ENCODE results near the gene ITGA2.

Gene ITGA2

GRCh38 chr5:53030893-53031292, 41.7 kb downstream of the ITGA2 start:
- H3K27ac ChIP-seq (ENCODE audit: low read depth, low read length) = no peak overlapping the region

GRCh38 chr5:53031695-53032096, 42.5 kb downstream of the ITGA2 start:
- Histone ChIP-seq H3K9me3 (ENCODE audit: control insufficient read depth in 1 of 2, low read length in 2 of 2) (no peaks in the 10 kb centered on the region), H3K4me3 (ENCODE audit: low read depth in 1 of 2, low read length in 2 of 2) (no peak overlapping the region), H3K27ac (ENCODE audit: low read depth, low read length) (no peak overlapping the region), H3K27me3 (ENCODE audit: control insufficient read depth in 1 of 2, insufficient read depth in 2 of 2, low read length in 2 of 2) (no peaks in the 10 kb centered on the region), H3K36me3 (ENCODE audit: control insufficient read depth in 1 of 2, insufficient read depth in 2 of 2, low read length in 2 of 2) (no peaks in the 10 kb centered on the region), H3K9ac (ENCODE audit: low read depth in 1 of 2, low read length in 2 of 2) (no peak overlapping the region), H3K4me1 (ENCODE audit: control insufficient read depth in 1 of 2, insufficient read depth in 2 of 2, low read length in 2 of 2) (peaks cover 20 to 27% of the 10 kb centered on the region in 2 donors)

More at GRCh38 chr5:53030893-53031292, 41.7 kb downstream of the ITGA2 start:
- Histone ChIP-seq H3K4me1 (ENCODE audit: control insufficient read depth in 1 of 2, insufficient read depth in 2 of 2, low read length in 2 of 2) (peaks cover 20 to 27% of the 10 kb centered on the region in 2 donors), H3K36me3 (ENCODE audit: control insufficient read depth in 1 of 2, insufficient read depth in 2 of 2, low read length in 2 of 2) (no peaks in the 10 kb centered on the region), H3K4me3 (ENCODE audit: low read depth in 1 of 2, low read length in 2 of 2) (peak overlapping the region in 1 of 2 donors; percentile 13), H3K9ac (ENCODE audit: low read depth in 1 of 2, low read length in 2 of 2) (no peak overlapping the region), H3K27me3 (ENCODE audit: control insufficient read depth in 1 of 2, insufficient read depth in 2 of 2, low read length in 2 of 2) (no peaks in the 10 kb centered on the region), H3K9me3 (ENCODE audit: control insufficient read depth in 1 of 2, low read length in 2 of 2) (no peaks in the 10 kb centered on the region)

GRCh38 chr5:53032188-53032587, 43.0 kb downstream of the ITGA2 start:
- no peaks in the 10 kb centered on the region for H3K36me3 ChIP-seq (ENCODE audit: control insufficient read depth in 1 of 2, insufficient read depth in 2 of 2, low read length in 2 of 2)
- no peak overlapping the region for H3K4me3 ChIP-seq (ENCODE audit: low read depth in 1 of 2, low read length in 2 of 2)
- H3K9me3 ChIP-seq (ENCODE audit: control insufficient read depth in 1 of 2, low read length in 2 of 2) = no peaks in the 10 kb centered on the region
- no peaks in the 10 kb centered on the region for H3K27me3 ChIP-seq (ENCODE audit: control insufficient read depth in 1 of 2, insufficient read depth in 2 of 2, low read length in 2 of 2)
- H3K4me1 ChIP-seq (ENCODE audit: control insufficient read depth in 1 of 2, insufficient read depth in 2 of 2, low read length in 2 of 2) = peaks cover 25 to 29% of the 10 kb centered on the region in 2 donors
- H3K27ac ChIP-seq (ENCODE audit: low read depth, low read length) = no peak overlapping the region
- H3K9ac ChIP-seq (ENCODE audit: low read depth in 1 of 2, low read length in 2 of 2) = no peak overlapping the region

GRCh38 chr5:53034832-53035231, 45.7 kb downstream of the ITGA2 start:
- no peak overlapping the region for H3K9ac ChIP-seq (ENCODE audit: low read depth in 1 of 2, low read length in 2 of 2)
- no peaks in the 10 kb centered on the region for H3K9me3 ChIP-seq (ENCODE audit: control insufficient read depth in 1 of 2, low read length in 2 of 2)
- H3K4me1 ChIP-seq (ENCODE audit: control insufficient read depth in 1 of 2, insufficient read depth in 2 of 2, low read length in 2 of 2) = peaks cover 27 to 32% of the 10 kb centered on the region in 2 donors
- H3K4me3 ChIP-seq (ENCODE audit: low read depth in 1 of 2, low read length in 2 of 2) = no peak overlapping the region
- no peaks in the 10 kb centered on the region for H3K27me3 ChIP-seq (ENCODE audit: control insufficient read depth in 1 of 2, insufficient read depth in 2 of 2, low read length in 2 of 2)
- no peak overlapping the region for H3K27ac ChIP-seq (ENCODE audit: low read depth, low read length)
- no peaks in the 10 kb centered on the region for H3K36me3 ChIP-seq (ENCODE audit: control insufficient read depth in 1 of 2, insufficient read depth in 2 of 2, low read length in 2 of 2)

DNA sequence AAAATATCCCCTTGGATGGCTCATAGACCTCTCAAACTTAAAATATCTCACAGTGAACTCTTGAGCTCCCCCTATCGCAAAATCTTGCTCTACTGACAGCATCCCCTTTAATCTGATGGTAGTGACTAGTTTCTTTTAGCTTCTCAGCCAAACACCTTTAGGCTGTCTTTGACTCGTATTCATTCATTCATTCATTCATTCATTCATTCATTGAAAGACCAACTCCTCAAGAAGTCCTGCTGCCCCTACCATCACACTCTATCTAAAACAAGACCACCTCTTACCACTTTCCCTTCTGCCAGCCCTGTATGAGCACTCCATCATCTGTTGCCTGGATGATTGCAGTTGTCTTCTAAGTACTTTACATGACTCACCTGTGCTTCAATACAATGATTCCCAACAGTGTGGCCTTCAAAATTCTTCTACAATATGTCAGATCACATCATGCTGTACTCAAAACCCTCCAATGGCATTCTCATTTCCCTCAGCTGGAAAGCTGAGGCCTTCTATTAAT, 46.8 kb downstream of the ITGA2 start:
- Histone ChIP-seq H3K36me3 (ENCODE audit: control insufficient read depth in 1 of 2, insufficient read depth in 2 of 2, low read length in 2 of 2) (no peaks in the 10 kb centered on the region), H3K27me3 (ENCODE audit: control insufficient read depth in 1 of 2, insufficient read depth in 2 of 2, low read length in 2 of 2) (no peaks in the 10 kb centered on the region), H3K27ac (ENCODE audit: low read depth, low read length) (no peak overlapping the region), H3K4me3 (ENCODE audit: low read depth in 1 of 2, low read length in 2 of 2) (no peak overlapping the region), H3K4me1 (ENCODE audit: control insufficient read depth in 1 of 2, insufficient read depth in 2 of 2, low read length in 2 of 2) (peaks cover 17 to 22% of the 10 kb centered on the region in 2 donors), H3K9ac (ENCODE audit: low read depth in 1 of 2, low read length in 2 of 2) (no peak overlapping the region), H3K9me3 (ENCODE audit: control insufficient read depth in 1 of 2, low read length in 2 of 2) (no peaks in the 10 kb centered on the region)

DNA sequence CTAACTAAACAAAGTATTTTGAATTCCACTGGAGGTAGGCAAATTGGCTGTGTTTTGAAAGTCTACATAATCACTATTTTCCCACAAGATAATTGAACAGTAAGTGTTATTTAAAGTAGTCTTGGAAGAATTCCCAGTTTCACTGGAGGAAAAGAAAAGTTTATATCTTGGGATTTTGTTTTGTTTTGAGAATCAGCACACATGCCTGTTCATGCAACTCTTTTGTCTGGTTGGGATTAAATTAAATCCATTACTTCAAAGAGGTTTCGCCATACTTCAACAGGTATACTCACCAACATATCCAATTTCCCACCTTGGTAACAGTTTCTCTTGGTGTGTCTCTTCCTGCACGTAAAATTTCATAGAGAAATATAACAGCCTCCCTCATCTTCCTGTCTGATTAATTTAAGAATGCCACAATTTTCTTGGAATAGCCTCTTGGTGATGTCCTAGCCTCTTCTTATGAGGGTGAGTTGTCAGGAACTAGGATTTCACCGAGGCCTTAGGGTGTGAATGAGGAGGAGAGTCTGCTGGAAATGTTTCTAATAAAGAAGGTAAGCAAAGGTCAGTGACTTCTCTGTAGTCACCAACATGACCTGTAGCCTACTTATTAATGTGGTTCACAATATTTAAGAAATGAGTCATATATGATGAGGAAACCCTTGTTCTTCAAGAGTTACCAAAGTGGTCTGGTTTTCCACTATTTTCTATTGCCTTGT, 48.1 kb downstream of the ITGA2 start:
- Histone ChIP-seq H3K27ac (ENCODE audit: low read depth, low read length) (no peak overlapping the region), H3K36me3 (ENCODE audit: control insufficient read depth in 1 of 2, insufficient read depth in 2 of 2, low read length in 2 of 2) (no peaks in the 10 kb centered on the region), H3K9me3 (ENCODE audit: control insufficient read depth in 1 of 2, low read length in 2 of 2) (no peaks in the 10 kb centered on the region), H3K4me3 (ENCODE audit: low read depth in 1 of 2, low read length in 2 of 2) (no peak overlapping the region), H3K9ac (ENCODE audit: low read depth in 1 of 2, low read length in 2 of 2) (no peak overlapping the region), H3K4me1 (ENCODE audit: control insufficient read depth in 1 of 2, insufficient read depth in 2 of 2, low read length in 2 of 2) (peaks cover 7 to 15% of the 10 kb centered on the region in 2 donors), H3K27me3 (ENCODE audit: control insufficient read depth in 1 of 2, insufficient read depth in 2 of 2, low read length in 2 of 2) (no peaks in the 10 kb centered on the region)

DNA sequence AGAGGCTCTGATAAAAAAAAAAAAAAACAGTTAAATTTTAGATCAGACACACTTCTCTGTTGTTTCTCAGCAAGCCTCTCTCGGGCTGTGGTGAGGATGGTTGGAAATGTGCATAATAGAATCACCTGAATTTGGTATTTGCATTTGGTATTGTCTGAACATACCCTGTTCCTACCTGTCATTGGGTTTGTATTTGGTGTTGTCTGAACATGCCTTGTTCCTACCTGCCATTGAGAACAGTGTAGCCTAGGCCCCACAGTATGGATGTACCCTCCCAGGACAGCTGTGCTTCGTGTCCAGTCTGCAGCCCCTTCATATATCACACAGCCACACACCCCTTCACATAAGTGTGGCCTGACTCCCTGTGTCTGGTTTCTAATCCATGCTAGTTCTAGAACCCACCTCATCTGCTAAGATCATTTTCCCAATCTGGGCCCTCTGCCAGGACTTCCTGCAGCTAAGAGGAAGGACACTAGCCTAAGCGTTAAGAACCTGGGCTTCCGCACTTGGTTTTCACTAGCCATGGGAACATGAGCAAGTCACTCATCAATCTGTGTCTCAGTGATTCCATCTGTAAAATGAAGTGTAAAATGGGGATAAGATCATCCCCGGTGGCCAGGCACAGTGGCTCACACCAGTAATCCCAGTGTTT, 49.2 kb downstream of the ITGA2 start:
- H3K9me3 ChIP-seq (ENCODE audit: control insufficient read depth in 1 of 2, low read length in 2 of 2) = no peaks in the 10 kb centered on the region
- H3K27ac ChIP-seq (ENCODE audit: low read depth, low read length) = no peak overlapping the region
- no peak overlapping the region for H3K9ac ChIP-seq (ENCODE audit: low read depth in 1 of 2, low read length in 2 of 2)
- H3K36me3 ChIP-seq (ENCODE audit: control insufficient read depth in 1 of 2, insufficient read depth in 2 of 2, low read length in 2 of 2) = no peaks in the 10 kb centered on the region
- H3K27me3 ChIP-seq (ENCODE audit: control insufficient read depth in 1 of 2, insufficient read depth in 2 of 2, low read length in 2 of 2) = no peaks in the 10 kb centered on the region
- H3K4me1 ChIP-seq (ENCODE audit: control insufficient read depth in 1 of 2, insufficient read depth in 2 of 2, low read length in 2 of 2) = peaks cover 7 to 15% of the 10 kb centered on the region in 2 donors
- no peak overlapping the region for H3K4me3 ChIP-seq (ENCODE audit: low read depth in 1 of 2, low read length in 2 of 2)

- H3K27me3 ChIP-seq (ENCODE audit: control insufficient read depth in 1 of 2, insufficient read depth in 2 of 2, low read length in 2 of 2) = no peaks in the 10 kb centered on the region
- no peaks in the 10 kb centered on the region for H3K36me3 ChIP-seq (ENCODE audit: control insufficient read depth in 1 of 2, insufficient read depth in 2 of 2, low read length in 2 of 2)
- no peak overlapping the region for H3K9ac ChIP-seq (ENCODE audit: low read depth in 1 of 2, low read length in 2 of 2)
- H3K4me1 ChIP-seq (ENCODE audit: control insufficient read depth in 1 of 2, insufficient read depth in 2 of 2, low read length in 2 of 2) = peaks cover 7 to 15% of the 10 kb centered on the region in 2 donors
- no peaks in the 10 kb centered on the region for H3K9me3 ChIP-seq (ENCODE audit: control insufficient read depth in 1 of 2, low read length in 2 of 2)
- H3K4me3 ChIP-seq (ENCODE audit: low read depth in 1 of 2, low read length in 2 of 2) = no peak overlapping the region
- no peak overlapping the region for H3K27ac ChIP-seq (ENCODE audit: low read depth, low read length)
Observed at GRCh38 chr5:53039855-53040254, 50.7 kb downstream of the ITGA2 start.

DNA sequence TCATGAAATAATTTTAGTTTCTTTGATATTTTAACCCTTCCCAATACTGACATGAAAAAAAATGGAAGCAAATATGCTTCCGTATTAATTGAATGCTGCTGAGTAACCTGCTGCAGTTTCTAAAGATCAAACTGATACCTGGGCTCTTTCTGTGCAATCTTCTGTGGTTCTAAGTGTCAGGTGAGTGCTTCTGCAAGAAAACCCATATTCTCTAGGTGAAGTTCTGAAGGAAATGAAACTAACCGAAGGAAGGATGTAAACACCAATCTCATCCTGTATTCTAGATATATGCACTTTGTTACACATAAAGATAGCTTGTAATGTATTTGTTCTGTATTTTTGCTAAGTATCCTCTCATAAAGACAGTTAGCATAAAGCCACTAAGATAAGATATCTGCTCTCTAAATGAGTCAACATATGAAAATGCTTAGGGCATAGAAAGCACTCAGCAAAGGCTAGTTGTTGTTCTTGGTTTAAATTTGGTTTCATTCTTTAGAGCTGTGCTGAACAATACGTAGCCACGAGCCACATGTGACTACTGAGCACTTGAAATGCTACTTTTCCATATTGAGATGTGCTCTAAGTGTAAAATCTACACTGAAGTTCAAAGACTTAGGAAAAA, 52.0 kb downstream of the ITGA2 start:
- Histone ChIP-seq H3K9ac (ENCODE audit: low read depth in 1 of 2, low read length in 2 of 2) (no peak overlapping the region), H3K36me3 (ENCODE audit: control insufficient read depth in 1 of 2, insufficient read depth in 2 of 2, low read length in 2 of 2) (no peaks in the 10 kb centered on the region), H3K27ac (ENCODE audit: low read depth, low read length) (no peak overlapping the region)

GRCh38 chr5:53041740-53042139, 52.6 kb downstream of the ITGA2 start:
- no peaks in the 10 kb centered on the region for H3K9me3 ChIP-seq (ENCODE audit: control insufficient read depth in 1 of 2, low read length in 2 of 2)
- no peak overlapping the region for H3K27ac ChIP-seq (ENCODE audit: low read depth, low read length)
- no peak overlapping the region for H3K4me3 ChIP-seq (ENCODE audit: low read depth in 1 of 2, low read length in 2 of 2)
- no peaks in the 10 kb centered on the region for H3K36me3 ChIP-seq (ENCODE audit: control insufficient read depth in 1 of 2, insufficient read depth in 2 of 2, low read length in 2 of 2)
- peaks cover 7 to 15% of the 10 kb centered on the region in 2 donors for H3K4me1 ChIP-seq (ENCODE audit: control insufficient read depth in 1 of 2, insufficient read depth in 2 of 2, low read length in 2 of 2)
- H3K27me3 ChIP-seq (ENCODE audit: control insufficient read depth in 1 of 2, insufficient read depth in 2 of 2, low read length in 2 of 2) = no peaks in the 10 kb centered on the region
- no peak overlapping the region for H3K9ac ChIP-seq (ENCODE audit: low read depth in 1 of 2, low read length in 2 of 2)

More for the DNA sequence above, 52.0 kb downstream of the ITGA2 start:
- no peaks in the 10 kb centered on the region for H3K27me3 ChIP-seq (ENCODE audit: control insufficient read depth in 1 of 2, insufficient read depth in 2 of 2, low read length in 2 of 2)
- peaks cover 7 to 15% of the 10 kb centered on the region in 2 donors for H3K4me1 ChIP-seq (ENCODE audit: control insufficient read depth in 1 of 2, insufficient read depth in 2 of 2, low read length in 2 of 2)
- H3K4me3 ChIP-seq (ENCODE audit: low read depth in 1 of 2, low read length in 2 of 2) = peak overlapping the region in 1 of 2 donors; percentile 21
- H3K9me3 ChIP-seq (ENCODE audit: control insufficient read depth in 1 of 2, low read length in 2 of 2) = no peaks in the 10 kb centered on the region

All from duodenal mucosa (tissue), 2 donors.